ENCODE results near the gene CMTM3.

- TF ChIP-seq POLR2A (IDR thresholded peaks at IDR 0.05; ENCODE audit: low read depth, low read length) (no peak), POLR2AphosphoS5 (IDR thresholded peaks at IDR 0.05; ENCODE audit: low read depth, low read length) (no peak), TAF1 (IDR thresholded peaks at IDR 0.05; ENCODE audit: borderline replicate concordance, low read depth, low read length) (no peak)
Observed at GRCh38 chr16:66599726-66600125, 4.8 kb upstream of the CMTM3 start.
